HFF-Myc (cell line): ENCODE data around the gene TTLL6.

Source experiments
- DNase-seq: peaks from one replicate; pipeline ENCODE4 v3.0.0-alpha.2; 2011; ENCODE audit warnings: low read depth; ENCODE audit errors: extremely low read depth
- H3K4me3 ChIP-seq: replicated peaks from 2 replicates; pipeline ENCODE4 v1.5.1; 2011; ENCODE audit warnings: low read depth, mild to moderate bottlenecking, control low read depth, low read length
- CTCF ChIP-seq: IDR thresholded peaks from 2 replicates; pipeline ENCODE4 v1.5.1; 2012; ENCODE audit warnings: mild to moderate bottlenecking, low read depth, low read length, control low read depth; ENCODE audit errors: missing control alignments

Gene TTLL6

GRCh38 chr17:48761114-48761513 lies 55.9 kb downstream of the TTLL6 start:
- H3K4me3 ChIP-seq = no peak overlapping the region
- no peak for DNase-seq
- no peak for TF ChIP-seq CTCF

GRCh38 chr17:48760411-48760810 lies 56.6 kb downstream of the TTLL6 start:
- DNase-seq = no peak

GRCh38 chr17:48759288-48759687 lies 57.7 kb downstream of the TTLL6 start:
- no peak for DNase-seq
- TF ChIP-seq CTCF = no peak
- H3K4me3 ChIP-seq = no peak overlapping the region

More at GRCh38 chr17:48760411-48760810, 56.6 kb downstream of the TTLL6 start:
- no peak for TF ChIP-seq CTCF
- no peak overlapping the region for H3K4me3 ChIP-seq

- no peak for TF ChIP-seq CTCF
- DNase-seq = no peak
- H3K4me3 ChIP-seq = no peak overlapping the region
Measured at GRCh38 chr17:48757524-48757961, 59.5 kb downstream of the TTLL6 start.

GRCh38 chr17:48756830-48757251 lies 60.2 kb downstream of the TTLL6 start:
- no peak for DNase-seq
- H3K4me3 ChIP-seq = no peak overlapping the region
- no peak for TF ChIP-seq CTCF

- no peak overlapping the region for H3K4me3 ChIP-seq
- TF ChIP-seq CTCF = no peak
- no peak for DNase-seq
Measured at GRCh38 chr17:48755356-48755755, 61.7 kb downstream of the TTLL6 start.

DNA sequence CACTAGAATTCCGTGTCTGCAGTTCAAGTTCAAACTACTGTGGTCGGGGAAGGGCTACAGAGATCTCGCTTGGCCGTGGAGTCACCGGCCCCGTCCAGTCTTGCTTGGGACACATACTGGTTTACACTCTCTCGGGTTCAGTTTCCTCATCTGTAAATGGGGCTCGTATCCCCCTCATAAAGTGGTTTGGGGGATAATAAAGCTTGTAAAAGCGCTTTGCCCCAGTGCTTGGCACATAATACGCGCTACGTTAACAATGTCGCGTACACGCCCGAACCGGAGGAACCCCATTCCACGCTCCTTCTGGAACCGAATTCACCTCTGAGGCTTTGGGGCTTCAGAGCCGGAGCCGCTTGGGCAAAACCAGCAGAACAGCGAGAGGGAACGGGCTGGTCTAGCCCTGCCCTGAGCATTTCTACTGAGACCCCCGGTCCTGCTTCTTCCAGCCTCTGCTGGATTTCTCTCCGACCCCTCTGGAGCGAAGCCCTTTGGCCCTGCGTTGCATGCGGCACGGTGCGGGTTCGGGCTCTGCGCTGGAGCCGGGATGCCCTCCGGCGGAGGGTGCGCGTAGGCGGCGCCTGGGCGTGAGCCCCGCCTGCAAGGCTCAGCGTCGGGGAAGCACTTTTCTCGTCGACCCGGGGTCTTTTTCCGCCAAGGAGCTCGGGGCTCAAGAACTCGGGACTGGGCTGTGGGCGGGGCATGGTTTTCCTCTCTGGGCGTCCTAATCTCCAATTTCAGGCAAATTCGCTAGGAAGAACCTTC lies 62.3 kb downstream of the TTLL6 start:
- DNase-seq = no peak
- H3K4me3 ChIP-seq = no peak overlapping the region
- no peak for TF ChIP-seq CTCF
